ENCODE data around the gene PRCP.

DNA sequence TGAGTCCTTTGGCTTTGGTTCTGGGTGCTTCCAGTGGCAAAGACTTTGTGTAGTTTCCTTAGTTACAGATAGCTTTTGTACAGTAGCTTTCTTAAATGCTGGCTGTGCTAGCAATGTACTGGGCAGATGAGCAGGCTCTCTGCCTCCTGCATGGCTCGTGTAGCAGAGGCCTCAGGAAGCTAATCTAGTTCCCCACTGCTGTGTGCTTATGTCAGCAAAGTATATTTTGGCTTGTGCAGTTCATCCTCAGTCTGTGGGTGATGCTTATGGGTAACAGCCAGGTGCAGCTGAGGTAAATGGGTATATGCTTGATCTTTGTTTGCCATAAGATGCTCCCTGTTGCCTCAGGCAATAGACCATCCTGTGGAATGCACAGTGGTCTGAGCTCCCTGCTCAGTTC, 97.5 kb downstream of the PRCP start:
- TF ChIP-seq POLR2A (IDR thresholded peaks at IDR 0.05) = no peak
- TF ChIP-seq, protein P1, sequence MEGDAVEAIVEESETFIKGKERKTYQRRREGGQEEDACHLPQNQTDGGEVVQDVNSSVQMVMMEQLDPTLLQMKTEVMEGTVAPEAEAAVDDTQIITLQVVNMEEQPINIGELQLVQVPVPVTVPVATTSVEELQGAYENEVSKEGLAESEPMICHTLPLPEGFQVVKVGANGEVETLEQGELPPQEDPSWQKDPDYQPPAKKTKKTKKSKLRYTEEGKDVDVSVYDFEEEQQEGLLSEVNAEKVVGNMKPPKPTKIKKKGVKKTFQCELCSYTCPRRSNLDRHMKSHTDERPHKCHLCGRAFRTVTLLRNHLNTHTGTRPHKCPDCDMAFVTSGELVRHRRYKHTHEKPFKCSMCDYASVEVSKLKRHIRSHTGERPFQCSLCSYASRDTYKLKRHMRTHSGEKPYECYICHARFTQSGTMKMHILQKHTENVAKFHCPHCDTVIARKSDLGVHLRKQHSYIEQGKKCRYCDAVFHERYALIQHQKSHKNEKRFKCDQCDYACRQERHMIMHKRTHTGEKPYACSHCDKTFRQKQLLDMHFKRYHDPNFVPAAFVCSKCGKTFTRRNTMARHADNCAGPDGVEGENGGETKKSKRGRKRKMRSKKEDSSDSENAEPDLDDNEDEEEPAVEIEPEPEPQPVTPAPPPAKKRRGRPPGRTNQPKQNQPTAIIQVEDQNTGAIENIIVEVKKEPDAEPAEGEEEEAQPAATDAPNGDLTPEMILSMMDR (IDR thresholded peaks at IDR 0.05) = no peak

Data from adrenal gland (tissue), 5 donors.